GM12878 (cell line): ENCODE results near the gene TOP2B. TPM values are rescaled to one million over a fixed set of nuclear protein-coding genes. Genes with fewer than 3 reads are reported as not detected.

Experiments
- ATAC-seq: fragments of 200-7000 bp; cut with Tn5 transposase; 3 replicates; pipeline ENCODE4 v1.9.1; 2020; ENCODE audit warnings: mild to moderate bottlenecking, moderate library complexity
- BruUV-seq: library from RNA; stranded (reverse); fragments of 400-500 nt; replicated peaks from 2 replicates; lab custom pipeline; 2021; lab: Mats Ljungman, UMichigan
- CTCF ChIA-PET: fragments of 300-600 bp; sonication (Branson Sonifier 250); formaldehyde crosslinking; extraction: SDS; loops from one replicate; lab custom pipeline; 2021; ENCODE audit warnings: inconsistent platforms; lab: Yijun Ruan, JAX
- POLR2A ChIA-PET: fragments of 350-600 bp; formaldehyde crosslinking; extraction: SDS; loops from one replicate; lab custom pipeline; 2021; ENCODE audit warnings: inconsistent platforms; lab: Charles Lee
- RAD21 ChIA-PET: fragments of 300-600 bp; sonication (Branson Sonifier 250); formaldehyde crosslinking; loops from one replicate; lab custom pipeline; 2023; ENCODE audit warnings: antibody characterized with exemption; ENCODE audit not compliant: unreplicated experiment; lab: Charles Lee
- SMC1A ChIA-PET: fragments of 300-600 bp; sonication (Branson Sonifier 250); formaldehyde crosslinking; loops from one replicate; lab custom pipeline; 2023; ENCODE audit not compliant: unreplicated experiment, uncharacterized antibody; lab: Charles Lee
- DNase-seq: peaks from one replicate; pipeline ENCODE4 v3.0.0-alpha.2; 2011; ENCODE audit warnings: low read depth, low spot score
- FAIRE-seq: peaks from 3 replicates; lab custom pipeline; 2011; peaks lifted over from hg19 to GRCh38; lab: Jason Lieb, UNC
- H2AFZ ChIP-seq: 2 replicates; pipeline ENCODE4 v1.6.0; 2011; ENCODE audit warnings: low read depth, low read length, control low read depth; ENCODE audit not compliant: control insufficient read depth
- H3K27ac ChIP-seq: 2 replicates; pipeline ENCODE4 v1.5.1; 2011; ENCODE audit warnings: control low read depth; ENCODE audit not compliant: control insufficient read depth, insufficient read depth
- H3K27me3 ChIP-seq, 2 experiments: replicated peaks in 1 of 2; 2 replicates each; pipeline versions ENCODE4 v1.6.0 to v1.6.1; 2011; ENCODE audit warnings: low read length in 1 of 2; ENCODE audit not compliant: control insufficient read depth in 2 of 2, insufficient read depth in 2 of 2
- H3K36me3 ChIP-seq, 2 experiments: 2 replicates each; pipeline ENCODE4 v1.5.1; 2011; ENCODE audit warnings: low read length in 1 of 2; ENCODE audit not compliant: control insufficient read depth in 2 of 2, insufficient read depth in 2 of 2
- H3K4me1 ChIP-seq: 2 replicates; pipeline ENCODE4 v1.6.1; 2011; ENCODE audit warnings: mild to moderate bottlenecking, low read length, moderate library complexity, mixed read lengths; ENCODE audit not compliant: control insufficient read depth, insufficient read depth
- H3K4me2 ChIP-seq: 2 replicates; pipeline ENCODE4 v1.6.0; 2011; ENCODE audit warnings: control low read depth; ENCODE audit not compliant: control insufficient read depth, insufficient read depth
- H3K4me3 ChIP-seq: fragments of 200-600 bp; sonication (generic); 2 replicates; pipeline ENCODE4 v1.5.1; 2016
- H3K79me2 ChIP-seq: 2 replicates; pipeline ENCODE4 v1.6.0; 2011; ENCODE audit warnings: low read length; ENCODE audit not compliant: control insufficient read depth, insufficient read depth
- H3K9ac ChIP-seq: 2 replicates; pipeline ENCODE4 v1.8.0; 2011; ENCODE audit warnings: low read length, control low read depth, mixed read lengths; ENCODE audit not compliant: control insufficient read depth, insufficient read depth
- H3K9me3 ChIP-seq: replicated peaks from 3 replicates; pipeline ENCODE4 v1.5.1; 2011; ENCODE audit warnings: mild to moderate bottlenecking, low read length; ENCODE audit not compliant: control insufficient read depth, insufficient read depth
- H4K20me1 ChIP-seq: 2 replicates; pipeline ENCODE4 v1.6.0; 2011; ENCODE audit not compliant: control insufficient read depth, insufficient read depth
- CBX5 ChIP-seq: sonication (generic); IDR thresholded peaks from 2 replicates; pipeline ENCODE4 v1.6.1; 2016; ENCODE audit warnings: low read depth, moderate library complexity, mild to moderate bottlenecking, inconsistent platforms
- NBN ChIP-seq: fragments of 450-650 bp; IDR thresholded peaks from 2 replicates; pipeline ENCODE4 v1.6.1; 2016
- SMAD5 ChIP-seq: IDR thresholded peaks from 2 replicates; pipeline ENCODE4 v1.6.1; 2016; ENCODE audit warnings: antibody characterized with exemption, low read depth
- SREBF2 ChIP-seq: IDR thresholded peaks from 2 replicates; pipeline ENCODE4 v1.6.1; 2012; ENCODE audit warnings: mild to moderate bottlenecking, low read length
- STAT1 ChIP-seq: fragments of 450-650 bp; conservative IDR thresholded peaks from 2 replicates; pipeline ENCODE4 v1.6.1; 2014; ENCODE audit warnings: antibody characterized with exemption, mild to moderate bottlenecking
- ZNF622 ChIP-seq: fragments of 450-650 bp; IDR thresholded peaks from 2 replicates; pipeline ENCODE4 v1.6.1; 2017; ENCODE audit warnings: mild to moderate bottlenecking, inconsistent platforms
- in situ Hi-C: fragments of 300-500 bp; cut with MboI; formaldehyde crosslinking; loops from 9 replicates; pipeline ENCODE4 v1.14.3; 2018; ENCODE audit warnings: mixed read lengths
- intact Hi-C: fragments of 100-400 bp; cut with micrococcal nuclease; formaldehyde crosslinking; loops from one replicate; pipeline ENCODE4 v1.14.2; 2022; ENCODE audit not compliant: unreplicated experiment
- polyA plus RNA-seq, 11 experiments: library from polyadenylated mRNA; depleted of rRNA in 4 of 11; unstranded in 6 of 11; stranded (reverse) in 5 of 11; fragments of >200 nt; fragmentation: Nextera tagmentation in 4 of 11; fragmentation: Illumina TruSeq in 1 of 11; extraction: Ambion mirVana in 4 of 11; extraction: Trizol in 1 of 11; gene quantifications; 1 replicate in 1 of 11; 2 replicates in 10 of 11; pipeline versions ENCODE4 v1.2.1 to v1.2.3, GENCODE V29; 2011 to 2016; ENCODE audit warnings: inconsistent platforms in 2 of 11, missing spikeins in 2 of 11, low read depth in 1 of 11
- total RNA-seq, 4 experiments: library from RNA; depleted of rRNA in 3 of 4; stranded (reverse); fragments of >200 nt in 3 of 4; fragmentation: Illumina TruSeq in 1 of 4; extraction: Trizol in 1 of 4; gene quantifications; 2 replicates each; pipeline versions ENCODE4 v1.2.1 to v1.2.3, GENCODE V29; 2013 to 2021
- TF ChIP-seq, protein P1 (sequence below): fragments of 450-650 bp; IDR thresholded peaks from 2 replicates; pipeline ENCODE4 v1.6.1; 2017; ENCODE audit warnings: low read depth, mild to moderate bottlenecking, moderate library complexity
- TF ChIP-seq, protein P2 (sequence below): IDR thresholded peaks from 2 replicates; pipeline ENCODE4 v1.6.1; 2011; ENCODE audit warnings: borderline replicate concordance, low read depth, mild to moderate bottlenecking, moderate library complexity, low read length; ENCODE audit not compliant: insufficient read depth, poor library complexity, severe bottlenecking
- TF ChIP-seq, protein P3 (sequence below): fragments of 450-650 bp; IDR thresholded peaks from 2 replicates; pipeline ENCODE4 v1.6.1; 2017; ENCODE audit warnings: mild to moderate bottlenecking, moderate library complexity
- TF ChIP-seq, protein P4 (sequence below): fragments of 450-650 bp; formaldehyde crosslinking; IDR thresholded peaks from 2 replicates; pipeline ENCODE4 v1.4.0; 2020; ENCODE audit warnings: mild to moderate bottlenecking, moderate library complexity
- TF ChIP-seq, protein P5 (sequence below): IDR thresholded peaks from 2 replicates; pipeline ENCODE4 v1.6.1; 2012; ENCODE audit warnings: low read length, inconsistent platforms

The TOP2B gene
- total and polyA plus RNA-seq, 10 of the 15 experiments (the other 5 are each of a cell fraction or from before 2014, with no cell fraction given): 28.6 to 134 (median 83.4) TPM

- TF ChIP-seq STAT1 (no peak), ZNF622 (no peak), CBX5 (no peak)
- TF ChIP-seq, protein P1, sequence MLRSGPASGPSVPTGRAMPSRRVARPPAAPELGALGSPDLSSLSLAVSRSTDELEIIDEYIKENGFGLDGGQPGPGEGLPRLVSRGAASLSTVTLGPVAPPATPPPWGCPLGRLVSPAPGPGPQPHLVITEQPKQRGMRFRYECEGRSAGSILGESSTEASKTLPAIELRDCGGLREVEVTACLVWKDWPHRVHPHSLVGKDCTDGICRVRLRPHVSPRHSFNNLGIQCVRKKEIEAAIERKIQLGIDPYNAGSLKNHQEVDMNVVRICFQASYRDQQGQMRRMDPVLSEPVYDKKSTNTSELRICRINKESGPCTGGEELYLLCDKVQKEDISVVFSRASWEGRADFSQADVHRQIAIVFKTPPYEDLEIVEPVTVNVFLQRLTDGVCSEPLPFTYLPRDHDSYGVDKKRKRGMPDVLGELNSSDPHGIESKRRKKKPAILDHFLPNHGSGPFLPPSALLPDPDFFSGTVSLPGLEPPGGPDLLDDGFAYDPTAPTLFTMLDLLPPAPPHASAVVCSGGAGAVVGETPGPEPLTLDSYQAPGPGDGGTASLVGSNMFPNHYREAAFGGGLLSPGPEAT: no peak
These were observed 45.3 kb downstream of the TOP2B start (continued) for GRCh38 chr3:25619382-25619781.

- H3K4me1 ChIP-seq: no peaks in the 10 kb centered on the region
- CTCF ChIA-PET: interaction anchor here (0.7 to 1.2 kb wide), 4 partner anchors 11 to 348 kb away, joined by 3 to 4 read pairs (median 3); no protein-coding TSS in a partner anchor
- in situ Hi-C loops: no loop called here
- H3K9me3 ChIP-seq: no peaks in the 10 kb centered on the region
- BruUV-seq: no TSS peak
- DNase-seq (no peak), ATAC-seq (no peak), FAIRE-seq (no peak)
- no peak overlapping the region for H3K4me3 ChIP-seq
- H3K4me2 ChIP-seq: no peak overlapping the region
- H3K27me3 ChIP-seq: no peaks in the 10 kb centered on the region
- no peaks in the 10 kb centered on the region for H3K79me2 ChIP-seq
- SMC1A ChIA-PET: interaction anchor here (1.7 kb wide), 1 partner anchor 9 kb away, joined by 5 read pairs; no protein-coding TSS in a partner anchor
- no peak overlapping the region for H3K9ac ChIP-seq
- intact Hi-C loops: no loop called here
- H3K27ac ChIP-seq: no peak overlapping the region
- RAD21 ChIA-PET: no interaction called here
- POLR2A ChIA-PET: no interaction called here
- no peaks in the 10 kb centered on the region for H4K20me1 ChIP-seq
- no peak overlapping the region for H2AFZ ChIP-seq
- peaks cover 0 to 7% of the 10 kb centered on the region in 2 experiments; a peak in 3 of 4 replicates for H3K36me3 ChIP-seq
- TF ChIP-seq SMAD5 (no peak), NBN (no peak), SREBF2 (no peak)
- TF ChIP-seq, protein P2, sequence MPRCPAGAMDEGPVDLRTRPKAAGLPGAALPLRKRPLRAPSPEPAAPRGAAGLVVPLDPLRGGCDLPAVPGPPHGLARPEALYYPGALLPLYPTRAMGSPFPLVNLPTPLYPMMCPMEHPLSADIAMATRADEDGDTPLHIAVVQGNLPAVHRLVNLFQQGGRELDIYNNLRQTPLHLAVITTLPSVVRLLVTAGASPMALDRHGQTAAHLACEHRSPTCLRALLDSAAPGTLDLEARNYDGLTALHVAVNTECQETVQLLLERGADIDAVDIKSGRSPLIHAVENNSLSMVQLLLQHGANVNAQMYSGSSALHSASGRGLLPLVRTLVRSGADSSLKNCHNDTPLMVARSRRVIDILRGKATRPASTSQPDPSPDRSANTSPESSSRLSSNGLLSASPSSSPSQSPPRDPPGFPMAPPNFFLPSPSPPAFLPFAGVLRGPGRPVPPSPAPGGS: no peak
- TF ChIP-seq, protein P3, sequence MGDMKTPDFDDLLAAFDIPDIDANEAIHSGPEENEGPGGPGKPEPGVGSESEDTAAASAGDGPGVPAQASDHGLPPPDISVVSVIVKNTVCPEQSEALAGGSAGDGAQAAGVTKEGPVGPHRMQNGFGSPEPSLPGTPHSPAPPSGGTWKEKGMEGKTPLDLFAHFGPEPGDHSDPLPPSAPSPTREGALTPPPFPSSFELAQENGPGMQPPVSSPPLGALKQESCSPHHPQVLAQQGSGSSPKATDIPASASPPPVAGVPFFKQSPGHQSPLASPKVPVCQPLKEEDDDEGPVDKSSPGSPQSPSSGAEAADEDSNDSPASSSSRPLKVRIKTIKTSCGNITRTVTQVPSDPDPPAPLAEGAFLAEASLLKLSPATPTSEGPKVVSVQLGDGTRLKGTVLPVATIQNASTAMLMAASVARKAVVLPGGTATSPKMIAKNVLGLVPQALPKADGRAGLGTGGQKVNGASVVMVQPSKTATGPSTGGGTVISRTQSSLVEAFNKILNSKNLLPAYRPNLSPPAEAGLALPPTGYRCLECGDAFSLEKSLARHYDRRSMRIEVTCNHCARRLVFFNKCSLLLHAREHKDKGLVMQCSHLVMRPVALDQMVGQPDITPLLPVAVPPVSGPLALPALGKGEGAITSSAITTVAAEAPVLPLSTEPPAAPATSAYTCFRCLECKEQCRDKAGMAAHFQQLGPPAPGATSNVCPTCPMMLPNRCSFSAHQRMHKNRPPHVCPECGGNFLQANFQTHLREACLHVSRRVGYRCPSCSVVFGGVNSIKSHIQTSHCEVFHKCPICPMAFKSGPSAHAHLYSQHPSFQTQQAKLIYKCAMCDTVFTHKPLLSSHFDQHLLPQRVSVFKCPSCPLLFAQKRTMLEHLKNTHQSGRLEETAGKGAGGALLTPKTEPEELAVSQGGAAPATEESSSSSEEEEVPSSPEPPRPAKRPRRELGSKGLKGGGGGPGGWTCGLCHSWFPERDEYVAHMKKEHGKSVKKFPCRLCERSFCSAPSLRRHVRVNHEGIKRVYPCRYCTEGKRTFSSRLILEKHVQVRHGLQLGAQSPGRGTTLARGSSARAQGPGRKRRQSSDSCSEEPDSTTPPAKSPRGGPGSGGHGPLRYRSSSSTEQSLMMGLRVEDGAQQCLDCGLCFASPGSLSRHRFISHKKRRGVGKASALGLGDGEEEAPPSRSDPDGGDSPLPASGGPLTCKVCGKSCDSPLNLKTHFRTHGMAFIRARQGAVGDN: no peak
- TF ChIP-seq, protein P4, sequence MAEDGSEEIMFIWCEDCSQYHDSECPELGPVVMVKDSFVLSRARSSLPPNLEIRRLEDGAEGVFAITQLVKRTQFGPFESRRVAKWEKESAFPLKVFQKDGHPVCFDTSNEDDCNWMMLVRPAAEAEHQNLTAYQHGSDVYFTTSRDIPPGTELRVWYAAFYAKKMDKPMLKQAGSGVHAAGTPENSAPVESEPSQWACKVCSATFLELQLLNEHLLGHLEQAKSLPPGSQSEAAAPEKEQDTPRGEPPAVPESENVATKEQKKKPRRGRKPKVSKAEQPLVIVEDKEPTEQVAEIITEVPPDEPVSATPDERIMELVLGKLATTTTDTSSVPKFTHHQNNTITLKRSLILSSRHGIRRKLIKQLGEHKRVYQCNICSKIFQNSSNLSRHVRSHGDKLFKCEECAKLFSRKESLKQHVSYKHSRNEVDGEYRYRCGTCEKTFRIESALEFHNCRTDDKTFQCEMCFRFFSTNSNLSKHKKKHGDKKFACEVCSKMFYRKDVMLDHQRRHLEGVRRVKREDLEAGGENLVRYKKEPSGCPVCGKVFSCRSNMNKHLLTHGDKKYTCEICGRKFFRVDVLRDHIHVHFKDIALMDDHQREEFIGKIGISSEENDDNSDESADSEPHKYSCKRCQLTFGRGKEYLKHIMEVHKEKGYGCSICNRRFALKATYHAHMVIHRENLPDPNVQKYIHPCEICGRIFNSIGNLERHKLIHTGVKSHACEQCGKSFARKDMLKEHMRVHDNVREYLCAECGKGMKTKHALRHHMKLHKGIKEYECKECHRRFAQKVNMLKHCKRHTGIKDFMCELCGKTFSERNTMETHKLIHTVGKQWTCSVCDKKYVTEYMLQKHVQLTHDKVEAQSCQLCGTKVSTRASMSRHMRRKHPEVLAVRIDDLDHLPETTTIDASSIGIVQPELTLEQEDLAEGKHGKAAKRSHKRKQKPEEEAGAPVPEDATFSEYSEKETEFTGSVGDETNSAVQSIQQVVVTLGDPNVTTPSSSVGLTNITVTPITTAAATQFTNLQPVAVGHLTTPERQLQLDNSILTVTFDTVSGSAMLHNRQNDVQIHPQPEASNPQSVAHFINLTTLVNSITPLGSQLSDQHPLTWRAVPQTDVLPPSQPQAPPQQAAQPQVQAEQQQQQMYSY: no peak
- TF ChIP-seq, protein P5, sequence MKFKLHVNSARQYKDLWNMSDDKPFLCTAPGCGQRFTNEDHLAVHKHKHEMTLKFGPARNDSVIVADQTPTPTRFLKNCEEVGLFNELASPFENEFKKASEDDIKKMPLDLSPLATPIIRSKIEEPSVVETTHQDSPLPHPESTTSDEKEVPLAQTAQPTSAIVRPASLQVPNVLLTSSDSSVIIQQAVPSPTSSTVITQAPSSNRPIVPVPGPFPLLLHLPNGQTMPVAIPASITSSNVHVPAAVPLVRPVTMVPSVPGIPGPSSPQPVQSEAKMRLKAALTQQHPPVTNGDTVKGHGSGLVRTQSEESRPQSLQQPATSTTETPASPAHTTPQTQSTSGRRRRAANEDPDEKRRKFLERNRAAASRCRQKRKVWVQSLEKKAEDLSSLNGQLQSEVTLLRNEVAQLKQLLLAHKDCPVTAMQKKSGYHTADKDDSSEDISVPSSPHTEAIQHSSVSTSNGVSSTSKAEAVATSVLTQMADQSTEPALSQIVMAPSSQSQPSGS: no peak
These were observed 46.7 kb downstream of the TOP2B start for GRCh38 chr3:25618028-25618427.
